ENCODE measurements around the gene VOPP1. TPM values are rescaled to one million over a fixed set of nuclear protein-coding genes. Genes with fewer than 3 reads are reported as not detected.

VOPP1 gene
- total RNA-seq, 1 experiment from 2014 or later = 170 TPM

DNA sequence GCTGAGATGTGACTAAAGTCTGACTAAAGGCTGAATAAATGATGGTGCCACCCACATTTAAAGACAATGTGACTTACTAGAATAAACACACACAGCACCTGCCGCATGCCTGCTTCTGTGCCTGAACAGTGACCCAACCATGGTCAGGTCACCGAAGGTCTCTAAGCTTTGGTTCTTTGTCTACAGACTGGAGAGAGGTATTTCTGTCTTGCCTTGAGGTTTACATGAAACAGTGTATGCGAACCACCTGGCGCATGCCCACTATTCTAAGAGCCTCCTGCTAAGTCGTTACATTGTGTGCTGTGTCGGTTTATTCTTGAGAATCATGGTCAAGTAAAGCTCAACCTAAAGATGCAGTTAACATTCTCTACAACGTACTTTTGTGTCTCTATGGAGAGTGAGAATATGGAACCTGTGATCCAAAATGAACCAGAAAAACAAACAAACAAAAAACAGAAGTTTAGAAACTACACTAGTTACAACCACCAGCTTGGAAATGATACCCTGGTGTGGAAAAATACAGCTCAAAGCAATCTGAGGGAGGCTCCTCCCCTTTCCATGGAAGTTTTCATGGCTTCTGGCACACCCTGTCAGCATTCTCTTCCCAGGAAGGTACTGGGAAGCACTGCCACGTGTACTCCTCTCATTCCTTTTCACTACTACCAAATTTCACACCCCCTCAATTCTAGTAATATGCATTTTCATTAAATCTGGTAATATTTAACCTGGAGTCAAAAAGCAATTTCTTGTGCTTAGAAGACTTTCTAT is 40.0 kb downstream of the VOPP1 start:
- no peak for DNase-seq (ENCODE audit: low read depth)

DNA sequence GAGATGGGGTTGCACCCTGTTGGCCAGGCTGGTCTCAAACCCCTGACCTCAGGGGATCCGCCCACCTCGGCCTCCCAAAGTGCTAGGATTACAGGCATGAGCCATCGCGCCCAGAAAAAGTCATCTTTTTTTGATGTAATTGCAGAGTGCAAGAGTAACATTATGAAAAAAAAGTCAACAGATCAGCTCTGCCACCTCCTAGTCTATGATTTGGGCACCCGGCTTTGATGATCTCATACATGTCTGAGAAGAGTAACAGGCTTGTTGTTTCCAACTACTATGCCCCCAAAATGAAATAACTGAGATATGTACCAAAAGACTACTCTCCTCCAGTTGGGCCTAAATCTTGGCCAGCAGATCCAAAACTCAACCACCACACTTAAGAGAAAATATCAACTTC is 40.8 kb downstream of the VOPP1 start:
- DNase-seq (ENCODE audit: low read depth) = no peak

DNA sequence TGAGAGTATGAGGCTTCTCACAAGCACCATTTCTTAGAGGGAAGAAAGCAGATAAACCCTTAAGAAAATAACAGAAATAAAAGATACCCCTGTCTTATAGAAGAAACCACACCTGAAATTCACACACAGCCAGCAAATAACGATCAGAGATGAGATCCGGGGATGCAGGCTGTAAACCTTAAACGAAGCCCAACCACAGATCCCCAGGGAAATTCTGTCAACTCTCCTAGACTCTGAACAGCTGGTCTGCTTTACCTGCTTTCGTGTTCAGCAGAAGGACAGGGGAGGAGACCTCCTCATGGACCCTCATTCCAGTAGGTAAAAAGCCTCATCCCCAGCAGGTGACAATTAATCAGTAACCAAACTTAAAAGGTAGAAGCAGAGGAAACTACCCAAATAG is 45.0 kb downstream of the VOPP1 start:
- no peak for DNase-seq (ENCODE audit: low read depth)

DNA sequence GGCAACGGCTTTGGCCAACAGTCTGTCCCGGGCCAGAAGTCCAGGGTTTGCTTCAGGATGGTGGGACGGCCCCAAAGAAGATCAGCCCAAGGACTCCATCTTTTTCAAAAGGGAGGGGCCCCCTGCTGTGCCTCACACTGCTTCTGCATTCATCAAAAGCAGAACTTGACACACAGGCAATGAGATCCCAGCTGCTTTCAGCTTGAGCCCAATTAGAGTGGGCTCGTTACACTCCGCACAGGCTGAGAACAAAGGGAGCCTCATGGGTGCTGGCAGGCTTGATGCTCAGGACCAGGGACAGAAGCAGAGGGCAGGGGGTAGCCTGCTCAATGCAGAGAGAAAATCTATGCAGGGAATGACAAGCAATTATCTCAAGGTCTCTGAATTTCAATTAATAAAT is 45.5 kb downstream of the VOPP1 start:
- DNase-seq (ENCODE audit: low read depth) = no peak

DNA sequence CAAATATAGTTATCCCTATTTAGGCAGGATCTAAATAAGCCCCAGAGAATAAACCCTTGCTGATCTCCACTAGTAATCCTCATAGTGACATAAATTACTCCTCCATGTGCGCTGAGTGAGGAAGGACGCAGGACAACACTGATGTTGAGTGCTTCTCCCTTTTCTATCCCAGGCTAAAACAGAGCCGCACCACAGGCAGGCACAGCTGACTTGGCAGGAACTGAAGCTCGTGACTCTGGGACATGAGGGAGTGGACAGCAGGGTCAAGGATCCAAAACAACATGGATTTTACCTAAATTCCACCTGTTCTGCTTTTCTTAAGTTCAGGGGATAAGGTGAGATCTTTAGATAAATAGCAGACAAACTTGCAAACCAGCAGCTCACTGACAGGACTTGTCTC is 46.0 kb downstream of the VOPP1 start:
- DNase-seq (ENCODE audit: low read depth) = no peak

DNA sequence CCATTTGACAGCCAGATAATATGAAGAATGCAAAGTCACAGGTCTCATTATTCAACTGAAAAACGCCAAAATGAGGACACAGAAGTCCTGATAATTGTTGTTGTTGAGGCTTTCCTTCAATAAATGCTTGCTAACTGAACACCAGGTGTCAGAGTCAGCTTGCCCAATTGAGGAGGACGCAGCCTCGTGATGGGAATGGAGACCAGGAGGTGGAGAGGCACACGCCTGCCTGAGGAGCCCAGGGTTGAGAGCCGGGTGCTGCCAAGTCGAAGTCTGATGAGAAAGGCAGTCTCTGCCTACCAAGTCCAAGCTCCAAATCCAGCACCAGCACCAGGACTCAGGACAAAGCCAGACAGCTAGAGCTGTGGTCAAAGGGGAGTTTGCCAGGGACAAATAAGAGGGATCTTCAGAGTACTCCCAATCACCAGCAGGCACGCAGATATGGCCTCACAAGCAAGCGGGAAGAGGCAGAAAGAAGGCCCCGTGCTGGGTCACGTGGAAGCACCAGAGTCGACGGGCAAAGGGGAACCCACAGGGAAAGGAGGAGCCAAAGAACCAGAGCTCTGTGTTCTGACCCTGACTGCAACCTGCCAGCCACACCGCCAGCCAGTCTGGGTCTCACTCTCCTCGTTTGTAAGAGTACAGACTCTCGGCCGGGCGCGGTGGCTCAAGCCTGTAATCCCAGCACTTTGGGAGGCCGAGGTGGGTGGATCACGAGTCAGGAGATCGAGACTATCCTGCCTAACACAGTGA is 47.6 kb downstream of the VOPP1 start:
- DNase-seq (ENCODE audit: low read depth) = no peak

DNA sequence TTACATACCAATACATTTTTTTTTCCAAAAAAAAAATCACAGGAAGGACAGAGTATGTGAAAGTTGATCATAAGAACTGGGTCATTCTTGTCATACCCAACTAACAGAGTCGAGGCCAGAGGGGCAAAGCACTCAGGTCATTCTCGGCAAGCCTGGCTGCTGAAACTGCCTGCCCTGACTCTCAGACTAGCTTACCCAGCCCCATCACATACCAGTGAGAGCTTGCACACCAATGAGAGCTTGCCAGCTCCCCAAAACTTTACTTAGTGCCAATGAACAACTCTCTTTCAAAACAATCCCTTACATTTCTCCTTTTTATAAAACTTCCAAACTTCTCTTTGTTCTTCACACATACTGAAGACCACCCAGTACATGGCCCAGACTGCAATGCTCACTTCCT is 48.9 kb downstream of the VOPP1 start:
- no peak for DNase-seq (ENCODE audit: low read depth)

DNA sequence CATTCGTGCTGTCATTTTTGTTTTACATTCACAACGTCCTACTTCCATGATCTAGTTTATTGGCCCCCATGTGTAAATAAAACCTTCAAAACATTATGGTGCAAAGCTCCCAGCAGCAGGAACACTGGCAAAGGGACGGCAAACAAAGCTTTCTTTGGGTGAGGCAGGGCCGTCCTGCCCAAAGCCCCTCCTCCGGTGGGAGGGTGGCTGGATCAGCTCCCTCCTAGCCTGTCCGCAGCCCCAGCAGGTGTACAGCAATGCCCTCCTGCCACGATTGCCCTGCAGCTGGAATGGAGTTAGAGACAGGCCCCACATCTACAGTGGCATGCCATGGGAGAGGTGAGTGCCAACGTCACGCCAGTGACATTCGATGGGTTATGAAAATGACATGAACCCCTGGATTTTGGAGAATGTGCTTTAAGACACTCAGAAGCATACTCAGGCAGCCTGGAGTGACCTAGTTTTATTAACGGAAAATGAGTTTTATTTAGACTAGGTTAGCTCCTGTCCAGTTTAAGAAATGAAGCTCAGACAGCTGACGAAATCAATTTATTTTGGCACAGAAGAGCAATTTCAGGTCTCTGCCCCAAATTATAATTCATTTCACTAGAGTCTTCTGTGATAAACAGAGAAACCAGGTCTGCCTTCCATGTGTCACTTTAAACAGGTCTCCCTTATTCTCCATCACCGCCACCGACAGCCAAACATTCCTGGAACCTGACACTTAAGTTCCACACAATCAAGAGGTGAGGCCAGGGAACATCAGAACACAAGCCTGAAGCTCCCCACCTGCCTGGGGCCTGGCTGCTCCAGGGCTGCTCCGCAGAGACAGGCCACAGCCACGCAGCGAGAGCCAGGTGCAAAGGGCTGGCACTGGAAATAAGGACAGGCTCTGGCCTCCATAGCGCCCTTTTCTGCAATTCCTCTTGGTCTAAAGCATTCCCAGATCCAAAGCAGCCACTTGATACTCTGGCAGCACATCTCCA is 50.1 kb downstream of the VOPP1 start:
- no peak for DNase-seq (ENCODE audit: low read depth)

DNA sequence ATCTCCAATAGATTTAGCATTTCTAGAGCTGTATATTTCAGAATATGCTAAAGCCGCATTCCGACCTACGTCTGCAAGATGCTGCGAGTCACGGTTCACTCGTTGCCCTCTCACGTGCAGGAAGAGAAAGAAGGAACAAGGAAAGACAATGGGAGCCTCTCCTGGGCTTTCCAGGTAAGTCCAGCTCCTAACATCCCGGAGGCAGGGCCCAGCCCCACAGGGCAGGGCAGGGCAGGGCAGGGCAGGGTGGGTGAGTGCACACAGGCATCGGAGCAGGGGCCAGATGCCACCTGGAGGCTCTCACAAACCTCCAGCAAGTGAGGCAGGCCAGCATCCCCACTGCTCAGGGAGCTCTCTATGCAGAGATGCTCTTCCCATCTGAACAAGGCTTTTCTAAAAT is 50.8 kb downstream of the VOPP1 start:
- no peak for DNase-seq (ENCODE audit: low read depth)

DNA sequence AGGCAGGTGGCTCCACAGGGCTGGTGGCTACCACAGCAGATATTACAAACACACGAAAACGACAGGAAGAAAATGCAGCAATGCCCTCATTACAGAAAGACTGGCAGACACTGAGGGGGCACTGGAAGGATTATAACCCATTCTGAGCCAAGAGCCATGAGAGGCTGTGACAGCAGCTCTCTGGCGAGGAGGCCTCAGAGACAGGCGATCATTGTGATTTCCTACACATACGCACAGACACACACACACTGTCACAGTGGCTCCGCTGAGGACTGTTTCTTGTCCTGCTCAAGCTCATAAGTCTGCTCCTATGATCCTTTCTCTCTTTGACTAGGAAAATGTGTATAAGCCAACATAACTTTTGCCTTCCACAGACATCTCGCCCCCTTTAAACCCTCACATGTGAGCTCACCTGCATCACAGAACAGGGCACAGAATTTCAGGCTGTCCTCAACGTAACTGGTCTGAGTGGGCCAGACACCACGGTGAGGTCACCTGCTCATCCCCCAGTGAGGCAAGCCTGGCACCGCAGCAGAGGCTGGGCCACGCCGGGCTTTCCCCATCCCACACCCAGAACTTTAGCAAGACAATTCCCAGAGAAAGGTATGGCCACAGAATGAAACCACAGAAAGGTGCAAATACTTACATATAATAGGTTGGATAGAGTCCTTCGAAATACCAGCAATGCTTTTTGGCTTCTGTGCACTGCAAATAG is 51.7 kb downstream of the VOPP1 start:
- no peak for DNase-seq (ENCODE audit: low read depth)

DNA sequence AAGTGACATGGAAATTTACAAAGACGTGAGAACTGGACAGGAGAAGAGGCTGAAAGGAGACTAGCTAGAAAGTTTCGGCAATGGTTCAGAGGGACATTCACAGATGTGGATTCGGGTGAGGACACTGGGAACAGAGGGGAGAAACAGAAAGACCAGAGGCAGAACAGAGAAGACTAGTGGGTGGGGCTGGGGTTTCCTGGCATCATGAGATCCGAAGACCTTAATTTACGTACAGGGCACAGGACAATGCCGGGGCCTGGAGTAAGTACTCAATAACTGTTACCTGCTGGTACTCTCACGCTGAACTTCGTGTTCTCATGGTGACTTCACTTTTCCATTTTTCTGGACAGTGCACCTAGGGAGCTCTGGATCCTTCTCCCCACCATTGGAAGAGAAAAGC is 53.5 kb downstream of the VOPP1 start:
- DNase-seq (ENCODE audit: low read depth) = no peak

DNA sequence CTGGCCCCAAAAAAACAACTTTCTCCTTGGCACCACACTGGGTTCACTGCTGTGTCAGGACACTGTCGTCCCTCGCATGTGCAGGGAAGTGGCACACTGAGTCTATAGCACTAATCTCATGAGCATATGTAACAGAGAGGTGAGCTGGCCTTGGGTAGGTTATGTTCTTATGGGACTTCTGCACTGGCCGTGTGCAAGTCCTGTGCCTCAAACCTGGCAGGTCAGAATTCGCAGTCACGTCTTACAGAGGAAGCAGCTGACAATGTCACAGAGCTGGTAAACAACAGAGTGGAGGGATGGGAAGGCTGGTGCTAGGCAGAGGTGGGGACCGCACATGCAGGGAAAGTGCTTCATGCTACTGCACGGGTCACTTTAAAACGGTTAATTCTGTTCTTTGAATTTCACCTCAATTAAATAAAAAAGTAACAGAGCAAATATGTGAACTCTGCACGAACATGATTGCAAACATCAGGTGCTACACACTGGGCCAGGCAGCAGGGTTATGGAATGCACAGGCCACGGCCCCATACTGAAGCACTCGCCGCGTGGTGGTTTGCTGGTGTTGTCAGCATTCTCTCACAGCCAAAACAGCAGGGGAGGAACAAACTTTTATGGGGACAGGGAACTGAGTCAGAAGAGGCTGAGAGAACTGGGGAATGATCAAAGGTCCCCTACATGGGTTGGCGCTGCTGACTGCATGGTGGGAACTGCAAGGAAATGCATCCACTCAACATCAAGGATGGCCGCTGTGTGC is 54.2 kb downstream of the VOPP1 start:
- no peak for DNase-seq (ENCODE audit: low read depth)

DNA sequence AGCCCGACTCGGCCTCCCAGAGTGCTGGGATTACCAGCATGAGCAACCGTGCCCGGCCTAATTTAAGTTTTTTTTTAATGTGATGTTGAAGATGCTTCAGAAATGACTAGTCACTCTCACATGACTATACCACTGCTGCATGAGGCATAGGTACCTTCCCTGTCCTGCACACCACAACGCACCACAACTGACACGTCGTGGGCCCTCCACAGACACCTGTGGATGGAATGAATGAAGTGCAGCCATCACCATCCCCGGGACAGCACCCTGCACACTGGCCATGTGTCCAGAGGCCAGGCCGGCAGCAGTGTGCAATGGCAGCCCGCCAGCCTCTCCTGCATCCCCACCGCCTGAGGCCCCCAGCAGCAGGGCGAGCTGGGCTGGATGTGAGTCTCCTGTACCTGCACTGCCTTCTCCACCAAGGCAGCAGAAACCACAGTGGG is 55.1 kb downstream of the VOPP1 start:
- DNase-seq (ENCODE audit: low read depth) = no peak

DNA sequence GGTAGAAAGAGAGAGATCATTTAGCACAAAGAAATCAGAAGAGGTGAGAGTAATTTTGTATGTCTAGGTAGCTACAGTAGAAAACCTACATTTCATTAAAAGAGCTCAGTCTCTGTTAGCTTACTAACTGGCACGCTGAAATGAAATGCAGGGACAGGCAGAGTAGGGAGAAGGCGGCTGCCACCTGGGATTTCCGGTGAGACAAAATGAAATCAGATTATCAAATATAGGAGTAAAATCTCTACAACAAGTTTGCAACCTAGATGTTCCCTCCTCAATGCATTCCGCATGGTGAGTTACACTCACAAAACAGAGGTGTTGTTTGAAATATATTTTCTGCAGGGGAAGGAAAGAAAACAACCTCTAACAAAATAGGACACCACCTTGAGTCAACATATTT is 55.9 kb downstream of the VOPP1 start:
- no peak for DNase-seq (ENCODE audit: low read depth)

DNA sequence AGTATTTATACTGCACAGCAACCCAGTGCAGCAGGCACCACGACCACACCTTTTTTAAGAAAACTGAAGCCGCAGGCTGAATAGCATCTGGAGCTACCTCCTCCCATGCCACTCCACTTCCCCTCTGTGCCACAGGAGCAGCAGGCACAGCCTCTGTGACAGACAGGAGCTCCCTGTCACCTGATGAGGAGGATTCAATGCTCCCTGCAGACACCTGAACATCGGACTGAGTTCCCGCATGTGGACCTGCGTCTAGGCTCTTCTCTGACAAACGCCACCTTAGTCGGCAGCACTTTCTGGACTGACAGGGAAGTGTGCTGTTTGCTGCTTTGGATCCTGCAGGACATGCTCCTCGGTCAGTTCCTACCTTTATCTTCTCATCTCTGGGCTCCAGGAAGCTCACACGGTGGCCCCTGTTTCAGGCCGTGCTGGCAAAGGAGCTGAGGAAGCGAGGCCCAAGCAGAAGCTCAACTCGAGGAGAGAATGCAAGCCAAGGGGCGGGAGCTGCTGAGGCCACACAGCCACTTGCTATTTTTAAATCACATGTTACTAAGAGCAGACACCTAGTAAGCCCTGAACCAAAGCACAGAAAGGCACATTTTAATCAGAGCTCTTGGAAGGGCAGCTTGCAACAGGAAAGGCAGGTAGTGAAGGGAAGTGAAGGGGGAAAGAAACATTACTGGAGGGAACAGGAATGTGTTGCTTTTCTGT is 56.6 kb downstream of the VOPP1 start:
- DNase-seq (ENCODE audit: low read depth) = no peak

DNA sequence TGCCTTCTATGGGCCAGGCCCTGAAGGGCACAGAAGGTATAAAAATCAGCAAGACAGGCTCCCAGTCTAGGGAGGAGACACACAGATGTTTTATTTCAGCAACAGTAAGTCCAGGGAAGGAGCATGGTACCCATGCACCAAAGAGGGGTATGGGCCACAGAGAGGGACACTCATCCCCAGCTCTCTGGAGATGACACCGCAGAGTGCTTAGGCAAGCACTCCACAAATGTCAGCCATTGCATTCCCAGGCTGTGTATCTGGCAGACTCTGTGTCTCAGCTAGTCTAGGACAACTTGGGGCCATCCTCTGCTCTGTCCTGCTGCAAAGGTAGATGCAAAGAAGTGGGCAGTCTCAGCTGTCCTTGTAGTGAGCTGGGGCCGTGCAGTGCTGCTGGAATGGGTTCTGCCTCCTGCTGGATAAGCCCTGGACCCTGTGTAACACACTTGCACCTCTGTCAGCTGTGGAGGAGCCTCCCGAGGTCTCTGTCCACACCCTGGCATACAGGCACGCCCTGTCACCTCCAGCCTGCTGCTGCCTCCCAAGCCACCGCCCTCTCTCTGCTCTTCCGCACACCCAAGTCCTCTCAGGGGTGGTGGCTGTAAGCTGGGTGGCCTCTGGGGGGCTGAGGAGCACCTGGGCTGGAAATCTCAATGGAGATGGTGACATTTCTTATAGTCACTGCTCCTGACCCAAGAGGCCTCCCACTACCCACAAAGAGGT is 57.6 kb downstream of the VOPP1 start:
- DNase-seq (ENCODE audit: low read depth) = no peak

DNA sequence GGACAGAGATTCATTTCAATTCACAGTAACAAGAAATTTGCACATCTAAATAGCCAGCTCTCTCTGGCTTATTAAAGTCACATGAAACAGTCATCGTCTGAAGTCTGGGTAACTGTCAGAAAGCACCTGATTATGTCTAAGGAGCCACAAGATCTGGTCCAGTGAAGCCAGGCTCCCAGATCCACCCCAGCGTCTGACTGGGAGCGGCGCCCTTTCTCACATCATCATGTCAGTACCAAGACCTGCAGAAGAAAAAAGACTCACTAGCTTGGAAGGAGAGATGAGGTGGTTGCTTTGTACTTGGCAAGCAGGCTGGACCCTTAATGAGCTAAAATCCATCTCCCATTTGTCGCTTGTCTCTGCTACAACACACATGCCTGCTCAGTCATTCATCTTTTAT is 58.4 kb downstream of the VOPP1 start:
- no peak for DNase-seq (ENCODE audit: low read depth)

DNA sequence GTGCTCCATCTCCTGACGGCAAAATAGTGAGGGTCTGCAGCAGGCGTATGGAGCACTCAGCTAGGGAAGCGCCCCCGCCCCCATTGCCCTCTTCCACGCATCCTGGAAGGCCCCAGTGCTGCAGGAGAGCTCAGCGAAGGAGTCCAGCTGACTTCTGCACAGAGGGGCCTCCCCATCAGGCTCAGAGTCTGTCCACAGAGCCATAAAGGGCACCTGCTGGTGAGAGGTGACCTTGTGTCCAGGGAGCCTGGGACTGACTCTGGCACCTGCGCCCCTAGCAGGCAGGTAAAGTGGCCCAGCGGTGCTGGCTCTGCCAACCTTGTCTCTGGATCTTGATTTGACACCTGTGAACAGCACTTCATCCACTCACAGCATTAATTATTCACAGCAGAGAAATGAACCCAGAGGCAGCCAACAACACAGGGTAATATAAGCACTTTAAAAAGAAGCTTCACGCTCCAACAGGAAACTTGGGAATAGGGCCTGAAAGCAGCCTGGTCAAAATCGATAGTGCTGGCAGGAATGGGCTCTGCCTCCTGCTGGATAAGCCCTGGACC is 59.6 kb downstream of the VOPP1 start:
- no peak for DNase-seq (ENCODE audit: low read depth)

DNA sequence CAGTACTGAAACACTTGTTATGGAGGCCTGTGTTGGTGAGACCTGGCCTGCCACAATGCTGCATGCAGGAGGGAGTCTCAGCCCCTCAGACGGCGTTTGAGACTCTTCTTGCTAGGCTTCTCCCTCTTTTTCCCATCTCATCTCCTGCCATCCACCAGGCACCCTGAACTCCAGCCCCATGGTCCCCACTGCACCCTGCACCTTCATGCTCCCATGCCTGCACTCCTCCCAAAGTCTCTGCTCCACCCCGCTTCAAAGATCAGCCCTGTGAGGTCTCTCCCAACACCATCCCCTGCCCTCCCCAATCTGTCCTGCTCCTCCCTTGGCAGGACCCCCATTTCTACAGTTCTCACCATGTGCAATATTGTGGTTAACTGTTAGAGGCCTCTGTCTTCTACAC is 61.7 kb downstream of the VOPP1 start:
- no peak for DNase-seq (ENCODE audit: low read depth)

All from Daoy (cell line).